Measurements from ENCODE around the gene ZFAND3.
"Not testable (repeated sequence)": the region's sequence is repeated elsewhere in the genome, so short reads cannot be mapped to it uniquely, and the experiment has no call there.

The ZFAND3 gene

DNA sequence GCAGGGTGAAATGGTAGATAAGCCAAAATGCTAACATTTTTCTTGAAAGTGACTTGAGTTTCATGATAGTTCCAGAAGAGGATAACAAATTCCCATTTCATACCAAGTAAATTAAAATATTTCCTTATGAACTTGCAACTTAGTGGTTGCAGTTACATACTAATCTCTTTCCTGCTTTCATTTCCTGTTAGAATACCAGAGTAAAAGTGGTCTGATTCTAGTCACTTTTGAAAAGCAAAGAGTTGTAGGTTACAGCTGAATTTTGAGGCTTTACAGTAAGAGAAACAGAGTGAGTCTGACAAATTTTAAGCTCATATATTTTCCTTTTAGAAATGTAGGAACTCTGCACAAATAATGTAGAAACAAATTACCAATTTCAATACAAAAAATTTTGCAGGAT, 117.4 kb downstream of the ZFAND3 start:
- no peak for DNase-seq (ENCODE audit: low spot score)

DNA sequence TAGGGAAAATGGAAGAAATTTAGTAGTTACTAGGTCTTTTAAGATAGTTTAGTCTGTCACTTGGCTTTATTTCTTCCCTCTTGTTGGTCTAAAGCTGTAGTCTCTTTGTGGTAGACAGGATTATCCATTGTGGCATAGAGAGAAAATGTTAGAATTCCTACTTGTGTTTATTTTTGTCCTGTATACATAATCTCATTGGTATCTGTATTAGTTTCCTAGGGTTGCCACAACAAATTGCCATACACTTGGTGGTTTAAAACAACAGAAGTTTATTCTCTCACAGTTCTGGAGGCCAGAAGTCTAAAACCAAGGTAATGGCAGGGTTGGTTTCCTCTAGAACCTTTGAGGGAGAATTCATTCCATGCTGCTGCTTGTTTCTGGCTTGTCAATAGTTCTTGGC, 119.4 kb downstream of the ZFAND3 start:
- DNase-seq (ENCODE audit: low spot score) = no peak

DNA sequence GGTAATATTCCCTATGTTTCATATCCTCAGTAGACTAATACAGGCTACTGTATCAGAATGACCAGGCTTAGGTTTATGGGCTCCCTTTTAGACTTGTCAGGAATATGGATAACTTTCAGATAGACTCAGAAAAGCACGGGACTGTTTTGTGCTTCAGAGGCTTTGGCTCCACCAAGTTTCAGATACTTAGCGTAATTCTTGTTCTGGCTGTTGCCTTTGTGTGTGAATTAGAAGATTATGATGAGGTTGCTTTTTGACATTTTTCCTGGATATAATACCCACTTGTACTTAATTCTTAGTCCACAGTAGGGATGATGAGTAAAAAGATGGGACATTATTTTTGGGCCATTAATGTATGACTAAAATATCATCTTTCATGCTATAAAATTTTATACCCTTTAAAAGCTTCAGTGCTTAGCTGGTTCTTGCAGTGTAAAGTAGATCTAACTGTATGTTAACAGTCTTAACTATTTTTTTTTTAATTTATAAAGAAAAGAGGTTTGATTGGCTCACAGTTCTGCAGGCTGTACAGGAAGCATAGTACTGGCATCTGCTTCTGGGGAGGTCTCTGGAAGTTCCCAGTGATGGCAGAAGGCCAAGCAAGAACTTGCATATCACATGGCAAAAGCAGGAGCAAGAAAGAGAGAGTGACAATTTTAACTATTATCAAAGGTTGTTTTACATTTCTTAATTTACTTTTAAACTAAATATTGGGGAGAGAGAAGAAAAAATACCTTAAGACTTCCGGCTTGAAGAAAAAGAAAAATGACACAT, 120.7 kb downstream of the ZFAND3 start:
- DNase-seq (ENCODE audit: low spot score) = no peak

DNA sequence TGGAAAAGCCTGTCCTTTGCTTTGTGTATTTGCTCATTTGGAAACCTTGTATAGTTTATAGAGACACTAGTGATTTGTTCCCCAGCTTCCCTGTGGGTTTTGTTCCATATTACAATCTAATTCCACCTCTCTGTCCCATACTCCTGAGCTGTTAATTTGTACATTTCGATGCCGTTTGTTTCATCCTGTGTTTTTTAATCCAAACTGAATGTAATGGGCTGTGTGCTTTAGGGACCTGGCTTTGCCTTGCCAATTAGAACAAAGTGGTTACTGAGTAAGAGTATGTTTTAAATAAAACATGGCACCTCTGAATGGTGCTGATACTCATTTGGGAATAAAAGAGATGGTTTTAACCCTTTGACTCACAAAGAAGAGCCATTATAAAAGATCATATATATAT, 122.3 kb downstream of the ZFAND3 start:
- no peak for DNase-seq (ENCODE audit: low spot score)

DNA sequence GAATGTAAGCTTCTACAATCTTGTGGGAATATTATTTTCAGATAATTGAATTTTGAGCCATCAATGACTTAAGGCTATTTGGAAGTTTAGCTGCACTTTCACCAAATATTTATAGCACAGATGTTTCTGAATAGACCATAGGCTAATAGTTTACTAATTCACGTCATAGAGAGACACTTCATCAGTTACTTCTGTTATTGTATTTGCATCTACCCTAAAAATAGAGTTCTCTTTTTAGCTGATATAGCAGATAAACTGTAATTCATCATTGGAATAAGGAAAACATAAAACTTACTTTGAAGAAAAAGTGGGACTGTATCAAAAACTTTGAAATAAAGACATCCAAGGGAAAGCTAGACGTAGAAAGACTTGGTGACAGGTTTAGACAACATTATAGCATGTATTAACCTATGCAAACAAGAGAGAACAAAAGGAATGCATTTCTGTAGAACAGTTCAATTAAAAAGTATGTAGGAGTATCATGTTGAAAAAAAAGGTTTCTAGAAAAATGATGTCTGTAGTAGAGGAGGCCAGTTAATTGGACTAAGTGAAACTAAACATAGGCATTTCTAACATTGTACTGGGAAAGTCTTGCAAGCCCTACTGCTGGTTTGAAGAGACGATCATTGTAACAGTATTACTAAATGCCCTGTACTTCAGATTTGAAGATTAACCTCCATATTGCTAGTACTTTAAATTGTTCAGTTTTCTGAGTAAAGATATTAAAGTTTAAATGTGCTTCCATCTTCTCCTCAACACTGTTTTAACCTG, 123.3 kb downstream of the ZFAND3 start:
- no peak for DNase-seq (ENCODE audit: low spot score)

DNA sequence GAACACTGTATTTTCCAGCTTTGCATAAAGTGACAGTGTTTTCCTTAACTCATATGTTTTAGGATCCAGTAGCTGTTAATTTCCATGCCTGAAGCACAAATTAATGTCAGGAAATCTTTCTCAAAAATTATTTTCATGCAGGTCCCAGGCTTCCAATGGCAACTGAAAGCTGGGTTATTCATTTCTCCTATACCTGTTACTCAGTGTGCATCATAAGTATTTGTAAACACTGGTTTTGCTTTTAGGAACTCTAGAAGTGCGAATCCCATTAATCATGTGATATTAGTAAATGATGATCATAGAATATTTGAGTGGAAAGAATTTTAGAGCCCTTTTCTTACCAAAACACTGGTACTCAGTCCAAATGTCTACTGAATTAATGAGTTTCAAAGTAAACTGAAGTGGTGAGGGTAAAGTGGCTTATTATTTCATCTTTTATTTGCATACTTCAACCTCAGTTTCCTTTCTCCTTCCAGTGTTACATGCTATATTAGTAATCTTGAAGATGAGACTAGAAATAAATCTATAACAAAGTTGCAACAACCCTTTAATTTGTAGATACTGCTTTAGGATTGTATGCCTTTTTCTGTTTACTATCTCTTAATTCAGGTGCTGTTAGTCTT, 124.0 kb downstream of the ZFAND3 start:
- no peak for DNase-seq (ENCODE audit: low spot score)

DNA sequence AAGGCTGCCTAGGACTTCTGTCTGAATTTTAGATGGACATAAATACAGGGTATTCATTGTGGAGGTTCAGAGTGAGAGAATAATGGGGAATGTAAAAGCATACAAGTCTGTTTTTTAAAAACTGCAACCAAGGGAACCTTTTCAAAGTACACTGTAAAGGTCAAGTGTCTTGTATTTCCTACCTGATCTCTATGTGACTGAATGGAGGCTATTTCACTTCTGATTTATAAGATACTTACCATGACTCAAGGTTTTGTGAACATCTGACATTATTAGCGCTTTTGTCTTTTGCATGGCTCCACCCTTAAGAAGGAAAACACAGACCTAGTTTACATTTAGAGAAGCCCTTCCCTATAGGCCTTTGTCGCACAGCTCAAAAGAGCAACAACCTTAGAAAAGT, 126.5 kb downstream of the ZFAND3 start:
- no peak for DNase-seq (ENCODE audit: low spot score)

DNA sequence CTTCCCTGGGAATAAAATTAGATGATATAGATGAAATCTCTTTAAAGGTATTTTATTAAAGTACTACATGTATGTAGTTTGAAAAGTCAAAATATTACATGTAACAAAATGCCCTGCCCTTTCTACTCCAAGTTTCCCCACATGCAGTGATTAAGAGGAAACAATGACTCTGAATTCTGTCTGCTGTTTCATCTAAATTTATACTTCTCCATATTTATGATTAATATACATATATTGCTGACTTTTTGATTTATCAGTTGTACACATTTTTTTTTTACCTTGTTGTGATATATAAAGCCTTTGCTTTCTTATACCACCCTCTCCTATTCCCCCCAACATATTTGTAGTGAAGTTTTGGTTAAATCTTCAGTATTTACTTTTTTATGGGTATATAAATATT, 127.9 kb downstream of the ZFAND3 start:
- no peak for DNase-seq (ENCODE audit: low spot score)

DNA sequence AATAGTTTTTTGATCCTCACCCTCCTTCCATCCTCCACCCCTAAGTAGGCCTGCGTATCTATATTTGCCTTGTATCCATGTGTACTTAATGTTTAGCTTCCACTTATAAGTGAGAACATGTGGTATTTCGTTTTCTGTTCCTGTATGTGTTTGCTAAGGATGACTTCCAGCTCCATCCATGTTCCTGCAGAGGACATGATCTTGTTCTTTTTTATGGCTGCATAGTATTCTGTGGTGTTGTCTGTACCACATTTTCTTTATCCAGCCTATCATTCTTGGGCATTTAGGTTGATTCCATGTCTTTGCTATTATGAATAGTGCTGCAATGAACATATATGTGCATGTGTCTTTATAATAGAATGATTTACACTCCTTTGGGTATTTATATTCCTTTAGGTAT, 129.1 kb downstream of the ZFAND3 start:
- DNase-seq (ENCODE audit: low spot score) = not testable (repeated sequence)

DNA sequence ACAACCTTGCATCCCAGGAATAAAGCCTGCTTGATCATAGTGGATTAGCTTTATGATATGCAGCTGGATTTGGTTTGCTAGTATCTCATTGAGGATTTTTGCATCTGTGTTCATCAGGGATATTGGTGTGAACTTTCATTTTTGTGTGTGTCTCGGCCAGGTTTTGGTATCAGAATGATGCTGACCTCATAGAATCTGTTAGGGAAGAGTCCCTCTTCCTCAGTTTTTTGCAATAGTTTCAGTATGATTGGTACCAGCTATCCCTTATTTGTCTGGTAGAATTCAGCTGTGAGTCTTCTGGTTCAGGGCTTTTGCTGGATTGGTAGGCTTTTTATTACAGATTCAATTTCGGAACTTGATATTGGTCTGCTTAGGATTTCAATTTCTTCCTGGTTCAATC, 132.5 kb downstream of the ZFAND3 start:
- DNase-seq (ENCODE audit: low spot score) = no peak

DNA sequence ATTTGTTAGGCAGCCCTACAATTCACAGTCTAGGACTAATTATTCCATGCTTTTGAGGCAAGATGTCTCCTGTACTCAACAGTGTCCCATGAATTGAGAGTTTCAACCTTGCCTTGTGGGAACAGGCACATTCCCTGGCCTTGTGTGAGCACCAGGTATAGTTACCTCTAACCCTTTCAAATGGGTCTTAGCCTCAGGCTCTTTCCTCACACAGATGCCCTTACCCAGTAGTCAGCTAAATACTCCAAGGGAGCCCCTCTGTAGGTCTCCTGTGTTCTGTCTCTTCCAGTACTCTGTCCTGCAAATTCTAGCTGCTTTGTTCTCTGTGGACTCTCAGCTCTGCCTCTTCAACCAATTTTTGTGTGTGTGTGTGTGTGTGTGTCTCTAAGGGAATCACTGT, 135.3 kb downstream of the ZFAND3 start:
- no peak for DNase-seq (ENCODE audit: low spot score)

DNA sequence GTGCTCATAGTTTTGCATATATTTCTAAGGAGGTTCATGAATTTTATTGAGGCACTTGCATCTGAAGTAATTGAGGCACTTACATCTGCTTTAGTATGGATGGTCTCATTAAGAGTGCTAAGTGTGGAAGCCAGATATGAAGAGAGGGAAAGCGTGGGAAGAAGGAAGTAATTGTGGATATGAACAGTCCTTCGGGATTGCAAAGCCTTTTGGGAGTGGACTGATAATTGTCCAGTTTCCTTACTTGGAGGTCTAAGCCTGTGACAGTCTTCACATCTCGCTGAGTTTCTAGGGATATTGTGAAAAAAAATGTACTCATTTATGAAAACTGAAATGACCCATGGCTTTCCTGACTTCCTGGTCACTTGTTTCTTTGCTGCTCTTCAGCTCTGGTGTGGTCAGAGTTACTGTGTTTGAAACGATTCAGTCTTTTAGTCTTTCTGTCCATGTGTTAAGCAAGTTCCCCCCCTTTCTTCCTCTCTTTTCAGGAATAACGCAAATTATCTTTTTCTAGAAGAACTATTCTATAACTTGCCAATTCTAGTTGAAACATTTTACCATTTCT, 137.3 kb downstream of the ZFAND3 start:
- DNase-seq (ENCODE audit: low spot score) = no peak

DNA sequence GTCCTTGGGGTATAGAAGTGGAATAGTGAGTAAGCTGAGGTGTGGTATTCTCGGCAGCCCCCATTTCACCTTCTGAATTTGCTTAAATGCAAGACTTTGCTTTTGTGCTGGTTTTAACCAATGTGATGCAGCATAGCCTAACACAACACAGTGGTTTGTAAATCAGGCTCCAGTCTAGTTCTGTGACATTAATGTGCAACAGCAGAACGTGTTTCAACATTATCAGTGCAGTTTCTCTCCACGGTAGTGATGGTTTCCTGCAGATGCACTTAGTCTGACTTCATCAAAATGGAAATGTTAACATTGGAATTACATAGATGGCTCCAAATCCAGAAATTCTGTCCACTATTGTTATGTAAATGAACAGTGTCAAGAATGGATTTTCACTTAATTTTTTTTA, 139.5 kb downstream of the ZFAND3 start:
- no peak for DNase-seq (ENCODE audit: low spot score)

DNA sequence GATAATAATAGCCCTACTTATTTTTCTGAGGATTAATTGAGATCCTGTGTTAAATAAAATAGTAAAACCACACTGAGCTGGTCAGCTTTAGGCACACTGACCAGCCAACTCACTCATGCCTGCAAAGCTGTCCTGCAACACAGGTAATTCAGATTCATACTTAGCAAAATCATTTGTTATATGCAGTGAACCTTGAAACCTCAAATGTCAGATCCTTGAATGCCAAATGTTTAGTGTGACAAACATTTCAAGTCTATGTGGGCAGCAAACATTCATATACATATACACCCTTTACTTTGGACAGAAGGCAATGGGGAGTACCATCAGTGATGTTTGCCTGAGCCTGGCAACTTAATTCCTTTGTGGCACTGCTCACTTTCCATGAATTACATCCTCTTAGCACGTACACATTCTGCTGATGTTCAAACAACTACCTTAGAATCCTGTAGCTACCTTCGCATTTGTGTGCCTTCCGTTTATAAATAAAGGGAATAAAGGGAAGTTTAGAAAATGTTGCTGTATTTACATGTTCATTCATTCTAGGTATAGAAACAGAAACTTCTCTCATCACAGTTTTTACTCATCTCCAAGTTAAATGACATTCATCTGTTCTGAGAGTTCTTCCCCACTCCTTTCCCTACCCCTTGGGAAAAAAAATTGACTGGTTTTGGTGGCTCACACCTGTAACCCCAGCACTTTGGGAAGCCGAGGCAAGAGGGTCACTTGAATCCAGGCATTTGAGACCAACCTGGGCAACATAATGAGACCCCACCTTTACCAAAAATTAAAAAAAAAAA, 140.8 kb downstream of the ZFAND3 start:
- DNase-seq (ENCODE audit: low spot score) = no peak

DNA sequence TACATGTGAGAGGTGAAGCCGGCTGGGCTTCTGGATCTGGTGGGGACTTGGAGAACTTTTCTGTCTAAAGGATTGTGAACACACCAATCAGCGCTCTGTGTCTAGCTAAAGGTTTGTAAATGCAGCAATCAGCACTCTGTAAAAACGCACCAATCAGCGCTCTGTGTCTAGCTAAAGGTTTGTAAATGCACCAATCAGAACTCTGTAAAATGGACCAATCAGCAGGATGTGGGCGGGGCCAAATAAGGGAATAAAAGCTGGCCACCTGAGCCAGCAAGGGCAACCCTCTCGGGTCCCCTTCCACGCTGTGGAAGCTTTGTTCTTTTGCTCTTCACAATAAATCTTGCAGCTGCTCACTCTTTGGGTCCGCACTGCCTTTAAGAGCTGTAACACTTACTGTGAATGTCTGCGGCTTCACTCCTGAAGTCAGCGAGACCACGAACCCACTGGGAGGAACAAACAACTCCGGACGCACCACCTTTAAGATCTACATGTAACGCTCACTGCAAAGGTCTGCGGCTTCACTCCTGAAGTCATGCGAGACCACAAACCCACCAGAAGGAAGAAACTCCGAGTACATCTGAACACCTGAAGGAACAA, 143.1 kb downstream of the ZFAND3 start:
- DNase-seq (ENCODE audit: low spot score) = not testable (repeated sequence)

DNA sequence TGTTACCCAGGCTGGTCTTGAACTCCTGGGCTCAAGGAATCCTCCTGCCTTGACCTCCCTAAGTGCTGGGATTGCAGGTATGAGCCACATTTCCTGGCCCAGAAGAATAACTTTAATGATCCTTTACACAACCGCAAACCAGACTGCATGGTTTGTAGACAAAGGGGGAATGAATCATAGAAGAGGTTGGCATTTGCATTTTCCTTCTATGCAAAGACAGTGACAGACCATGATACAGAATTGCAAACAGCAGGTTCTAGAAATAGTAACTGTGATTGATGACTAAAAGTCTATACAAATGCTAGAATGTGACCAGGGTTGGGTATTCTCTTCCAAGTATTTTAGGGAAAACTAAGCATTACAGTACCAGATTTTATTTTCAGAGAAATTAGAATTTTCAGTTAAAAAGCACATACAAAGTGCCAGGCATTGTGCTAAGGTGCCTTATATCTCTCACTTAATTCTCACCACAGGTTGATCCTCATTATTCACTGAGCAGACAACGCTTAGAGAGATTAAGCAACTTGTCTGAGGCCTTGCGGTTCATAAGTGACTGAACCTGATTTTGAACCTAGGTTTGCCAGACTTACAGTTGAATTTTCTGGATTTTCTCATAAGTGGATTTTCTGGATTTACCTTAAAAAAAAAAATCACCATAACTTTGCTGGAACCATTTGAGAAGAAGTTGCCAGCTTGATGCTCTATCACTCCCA, 146.6 kb downstream of the ZFAND3 start:
- DNase-seq (ENCODE audit: low spot score) = no peak

DNA sequence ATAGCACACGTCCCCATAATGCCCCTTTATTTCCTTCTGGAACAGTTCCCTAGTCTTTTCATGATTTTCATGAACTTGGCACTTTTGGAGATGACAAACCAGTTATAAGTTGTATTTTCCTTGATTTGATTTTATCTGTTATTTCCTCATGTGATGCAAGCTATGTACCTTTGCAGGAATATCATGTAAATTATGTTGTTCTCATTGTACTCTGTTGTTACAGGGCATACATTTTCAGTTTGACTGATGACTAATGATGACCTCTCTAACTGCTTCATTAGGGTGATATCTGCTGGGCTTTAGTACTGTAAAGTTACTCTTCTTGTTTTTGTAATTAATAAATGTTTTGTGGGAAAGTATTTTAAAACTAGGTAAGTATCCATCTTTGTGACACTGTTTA, 147.3 kb downstream of the ZFAND3 start:
- no peak for DNase-seq (ENCODE audit: low spot score)

DNA sequence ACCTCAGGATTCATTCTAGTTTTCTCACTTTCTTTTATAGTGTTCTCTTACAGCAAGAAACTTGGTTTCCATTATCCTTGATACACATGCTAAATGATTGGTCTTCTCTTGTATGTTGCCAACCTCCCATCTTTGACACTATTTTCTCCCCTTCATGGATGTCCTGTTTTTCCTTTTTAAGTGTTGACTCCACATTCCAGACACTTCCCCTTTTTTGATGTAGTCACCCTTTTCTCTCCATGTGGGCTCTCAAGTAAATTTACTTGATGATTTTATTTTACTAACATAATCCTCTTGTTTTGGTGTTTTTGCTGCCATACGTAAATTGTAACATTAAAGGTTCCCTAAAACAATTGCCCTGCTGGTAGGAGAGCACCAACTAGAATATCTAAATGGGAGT, 148.1 kb downstream of the ZFAND3 start:
- no peak for DNase-seq (ENCODE audit: low spot score)

DNA sequence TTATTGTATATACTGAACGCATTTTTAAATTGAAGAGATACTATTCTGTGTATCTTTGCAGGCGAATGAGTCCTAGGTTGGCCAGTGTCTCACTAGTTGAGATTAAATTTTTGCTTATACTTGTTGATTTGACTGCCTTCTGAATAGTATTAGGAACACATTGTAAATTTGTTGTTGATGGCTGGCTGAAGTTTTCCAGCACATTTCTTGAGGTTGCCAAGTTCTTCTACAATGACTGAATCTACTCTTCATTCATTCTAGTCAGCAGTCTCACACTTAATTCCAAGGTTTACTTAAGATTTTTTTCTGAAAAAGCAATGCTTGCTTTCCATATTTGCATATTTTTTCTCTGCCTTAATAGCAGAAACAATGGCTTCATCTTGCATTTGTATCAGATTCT, 151.7 kb downstream of the ZFAND3 start:
- no peak for DNase-seq (ENCODE audit: low spot score)

DNA sequence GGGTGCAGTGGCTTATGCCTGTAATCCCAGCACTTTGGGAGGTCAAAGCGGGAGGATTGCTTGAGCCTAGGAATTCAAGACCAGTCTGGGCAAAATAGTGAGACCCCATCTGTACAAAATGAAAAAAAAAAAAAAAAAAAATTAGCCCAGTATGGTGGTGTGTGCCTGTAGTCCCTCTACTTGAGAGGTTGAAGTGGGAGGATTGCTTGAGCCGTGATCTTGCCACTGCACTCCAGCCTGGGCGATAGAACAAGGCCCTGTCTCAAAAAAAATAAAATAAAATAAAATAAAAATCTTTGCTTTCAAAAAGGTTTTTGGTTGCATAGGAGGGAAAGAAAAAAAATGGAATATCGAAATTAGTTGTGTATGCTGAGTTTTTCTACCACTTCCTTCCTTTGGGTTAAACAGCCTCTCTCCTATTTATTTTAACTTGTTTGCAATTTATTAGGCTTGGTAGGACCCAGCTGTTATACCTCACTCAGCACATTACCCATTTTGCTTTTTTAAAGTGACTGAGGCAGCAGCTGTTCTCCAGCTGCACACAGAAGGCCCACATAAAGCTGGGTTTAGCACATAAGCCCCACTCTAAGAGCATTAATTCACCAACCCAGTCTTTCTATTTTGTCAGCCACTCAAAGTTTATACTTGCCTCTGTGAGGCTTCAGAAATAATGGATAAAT, 152.3 kb downstream of the ZFAND3 start:
- no peak for DNase-seq (ENCODE audit: low spot score)

All from HuH-7 (cell line).